HCT116 (cell line): ENCODE measurements around the gene SPTBN4. TPM values are rescaled to one million over a fixed set of nuclear protein-coding genes. Genes with fewer than 3 reads are reported as not detected.
A peak's percentile ranks its signal among the peaks of the same experiment; 100 is the strongest.

Experiments used
- ATAC-seq: fragments of 200-7000 bp; cut with Tn5 transposase; 2 replicates; pipeline ENCODE4 v1.9.1; 2020; ENCODE audit warnings: mild to moderate bottlenecking, moderate library complexity
- BruUV-seq: library from RNA; stranded (reverse); fragments of 400-500 nt; replicated peaks from 2 replicates; lab custom pipeline; 2021; lab: Mats Ljungman, UMichigan
- CTCF ChIA-PET: fragments of 300-600 bp; sonication (Branson Sonifier 250); formaldehyde crosslinking; loops from one replicate; lab custom pipeline; 2021; ENCODE audit warnings: antibody characterized with exemption; lab: Charles Lee
- POLR2A ChIA-PET: fragments of 300-600, 350-600 bp; sonication (Branson Sonifier 250); formaldehyde crosslinking; loops from one replicate; lab custom pipeline; 2021; ENCODE audit warnings: antibody characterized with exemption; lab: Charles Lee
- RAD21 ChIA-PET, 2 experiments: fragments of 300-600 bp; sonication (Branson Sonifier 250); formaldehyde crosslinking; loops; one replicate each; lab custom pipeline; 2023; ENCODE audit warnings: low total read pairs in 2 of 2; ENCODE audit not compliant: uncharacterized antibody in 2 of 2, unreplicated experiment in 2 of 2, low non-redundant PET in 1 of 2; lab: Charles Lee
- DNase-seq: peaks from one replicate; pipeline ENCODE4 v3.0.0-alpha.2; 2010; ENCODE audit warnings: low read depth, low spot score
- H2AFZ ChIP-seq: fragments of 200-600 bp; shearing (Covaris generic), sonication (generic); 2 replicates; pipeline ENCODE4 v1.6.1; 2017; ENCODE audit warnings: low read depth, mixed run types, mixed read lengths, antibody characterized with exemption, low read length; ENCODE audit not compliant: poor library complexity, severe bottlenecking
- H3K27ac ChIP-seq: 2 replicates; pipeline ENCODE4 v1.5.1; 2012; ENCODE audit warnings: low read depth, low read length
- H3K27me3 ChIP-seq: fragments of 200-600 bp; sonication (generic); 2 replicates; pipeline ENCODE4 v1.6.1; 2016; ENCODE audit warnings: mixed run types, low read length, mixed read lengths; ENCODE audit not compliant: insufficient read depth
- H3K36me3 ChIP-seq, 2 experiments: fragments of 200-500 bp in 1 of 2; fragments of 200-600 bp in 1 of 2; sonication (Bioruptor generic) in 1 of 2; sonication (generic) in 1 of 2; 2 replicates each; pipeline versions ENCODE4 v1.5.1 to v1.6.1; 2014 to 2016; ENCODE audit warnings: low read length in 2 of 2, inconsistent platforms in 1 of 2, mixed read lengths in 1 of 2, mixed run types in 1 of 2; ENCODE audit not compliant: insufficient read depth in 2 of 2, control insufficient read depth in 1 of 2
- H3K4me1 ChIP-seq, 2 experiments: fragments of 200-600 bp in 1 of 2; sonication (generic) in 1 of 2; 2 replicates each; pipeline versions ENCODE4 v1.5.1 to v1.6.1; 2012 to 2017; ENCODE audit warnings: low read length in 2 of 2, inconsistent platforms in 1 of 2, mild to moderate bottlenecking in 1 of 2, mixed read lengths in 1 of 2, mixed run types in 1 of 2, moderate library complexity in 1 of 2; ENCODE audit not compliant: insufficient read depth in 2 of 2, control insufficient read depth in 1 of 2
- H3K4me2 ChIP-seq: fragments of 200-600 bp; sonication (generic); 2 replicates; pipeline ENCODE4 v1.6.1; 2017; ENCODE audit warnings: mixed run types, low read length, mixed read lengths
- H3K4me3 ChIP-seq, 2 experiments: fragments of 200-600 bp in 1 of 2; sonication (generic) in 1 of 2; replicated peaks in 1 of 2; 2 replicates each; pipeline ENCODE4 v1.5.1; 2011 to 2016; ENCODE audit warnings: low read length in 2 of 2, control low read depth in 1 of 2, low read depth in 1 of 2, mild to moderate bottlenecking in 1 of 2, mixed read lengths in 1 of 2, mixed run types in 1 of 2
- H3K79me2 ChIP-seq: fragments of 200-600 bp; sonication (generic); 2 replicates; pipeline ENCODE4 v1.6.1; 2017; ENCODE audit warnings: mild to moderate bottlenecking, mixed run types, low read length, moderate library complexity, mixed read lengths; ENCODE audit not compliant: insufficient read depth
- H3K9ac ChIP-seq: fragments of 200-600 bp; sonication (generic); 2 replicates; pipeline ENCODE4 v1.6.1; 2016; ENCODE audit warnings: low read length, mixed read lengths
- H3K9me2 ChIP-seq: fragments of 200-600 bp; sonication (generic), shearing (Covaris generic); 2 replicates; pipeline ENCODE4 v1.6.1; 2017; ENCODE audit warnings: mixed run types, mild to moderate bottlenecking, moderate library complexity; ENCODE audit not compliant: insufficient read depth
- H3K9me3 ChIP-seq, 2 experiments: fragments of 200-500 bp in 1 of 2; fragments of 200-600 bp in 1 of 2; sonication (Bioruptor generic) in 1 of 2; sonication (generic) in 1 of 2; 2 replicates each; pipeline ENCODE4 v1.6.1; 2014 to 2017; ENCODE audit warnings: low read length in 2 of 2, mixed read lengths in 2 of 2, inconsistent platforms in 1 of 2, low read depth in 1 of 2, mild to moderate bottlenecking in 1 of 2, mixed run types in 1 of 2, moderate library complexity in 1 of 2; ENCODE audit not compliant: control insufficient read depth in 1 of 2, insufficient read depth in 1 of 2
- H4K20me1 ChIP-seq: fragments of 200-600 bp; sonication (generic), shearing (Covaris generic); 2 replicates; pipeline ENCODE4 v1.6.1; 2017; ENCODE audit warnings: mixed run types, mild to moderate bottlenecking, moderate library complexity; ENCODE audit not compliant: insufficient read depth
- CEBPB ChIP-seq: IDR thresholded peaks from 2 replicates; pipeline ENCODE4 v1.6.1; 2012; ENCODE audit warnings: low read depth
- ELF1 ChIP-seq: IDR thresholded peaks from 2 replicates; pipeline ENCODE4 v1.6.1; 2012; ENCODE audit warnings: low read depth, borderline replicate concordance
- EZH2 ChIP-seq: fragments of 200-600 bp; sonication (generic); IDR thresholded peaks from 2 replicates; pipeline ENCODE4 v1.6.1; 2017; ENCODE audit warnings: antibody characterized with exemption, mixed run types
- EZH2phosphoT487 ChIP-seq: fragments of 200-600 bp; IDR thresholded peaks from 2 replicates; pipeline ENCODE4 v1.6.1; 2018; ENCODE audit warnings: antibody characterized with exemption, borderline replicate concordance
- JUND ChIP-seq: IDR thresholded peaks from 2 replicates; pipeline ENCODE4 v1.6.1; 2012
- SIN3A ChIP-seq: IDR thresholded peaks from 2 replicates; pipeline ENCODE4 v1.6.1; 2012; ENCODE audit warnings: low read depth
- SP1 ChIP-seq: IDR thresholded peaks from 2 replicates; pipeline ENCODE4 v1.6.1; 2012; ENCODE audit warnings: low read depth
- TCF7L2 ChIP-seq: IDR thresholded peaks from 2 replicates; pipeline ENCODE4 v1.7.0; 2011; ENCODE audit warnings: borderline replicate concordance, inconsistent platforms; ENCODE audit not compliant: insufficient read depth, insufficient read length; ENCODE audit errors: extremely low read depth
- intact Hi-C: fragments of 100-400 bp; cut with micrococcal nuclease; formaldehyde crosslinking; loops from 2 replicates; pipeline ENCODE4 v1.10.0; 2022
- total RNA-seq: library from RNA; stranded (reverse); gene quantifications from one replicate; pipeline ENCODE4 v1.2.1, GENCODE V29; 2021; ENCODE audit not compliant: unreplicated experiment
- TF ChIP-seq, protein P1 (sequence below): IDR thresholded peaks from 2 replicates; pipeline ENCODE4 v1.6.1; 2012; ENCODE audit warnings: low read depth
- TF ChIP-seq, protein P2 (sequence below): IDR thresholded peaks from 2 replicates; pipeline ENCODE4 v1.6.1; 2012

Gene SPTBN4
- total RNA-seq, 1 experiment from 2014 or later, result 4.6 TPM

DNA sequence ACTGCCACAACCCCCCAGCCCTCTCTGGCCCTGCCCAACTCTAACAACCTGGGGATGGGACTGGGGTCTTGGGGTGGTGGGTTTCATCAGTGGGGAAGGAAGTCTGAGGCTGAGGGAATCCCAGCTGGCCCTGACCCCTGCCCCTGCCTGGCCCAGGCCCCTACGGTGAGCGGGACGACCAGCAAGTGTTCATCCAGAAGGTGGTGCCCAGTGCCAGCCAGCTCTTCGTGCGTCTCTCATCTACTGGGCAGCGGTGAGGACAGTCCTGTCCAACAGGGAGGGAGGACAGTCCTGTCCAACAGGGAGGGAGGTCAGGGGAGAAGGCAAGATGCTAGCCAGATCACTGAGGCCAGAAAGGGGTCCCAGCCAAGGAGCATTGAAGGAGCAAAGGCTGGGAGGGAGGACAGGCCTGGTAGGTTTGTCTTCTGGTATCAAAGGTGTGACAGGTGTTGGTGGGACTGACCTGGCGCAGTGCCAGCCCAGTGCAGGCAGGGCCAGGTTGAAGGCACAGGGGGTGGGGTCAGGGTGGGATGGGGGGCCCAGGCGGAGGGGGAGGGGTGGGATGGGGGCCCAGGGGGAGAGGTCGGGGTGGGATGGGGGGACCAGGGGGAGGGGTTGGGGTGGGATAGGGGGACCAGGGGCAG is 122.2 kb downstream of the SPTBN4 start:
- DNase-seq (no peak), ATAC-seq (no peak)
- Histone ChIP-seq H3K4me3 (no peak overlapping the region), H3K9me2 (no peaks in the 10 kb centered on the region), H3K79me2 (no peaks in the 10 kb centered on the region), H3K4me1 (peaks cover 15 to 31% of the 10 kb centered on the region in 2 experiments), H3K4me2 (peak overlapping the region; percentile 59), H3K9ac (peak overlapping the region; percentile 52), H2AFZ (no peak overlapping the region), H3K27ac (peak overlapping the region; percentile 50), H3K27me3 (no peaks in the 10 kb centered on the region), H3K36me3 (peaks cover 6 to 10% of the 10 kb centered on the region in 2 experiments; a peak in 2 of 4 replicates), H3K9me3 (no peaks in the 10 kb centered on the region), H4K20me1 (no peaks in the 10 kb centered on the region)
- TF ChIP-seq EZH2phosphoT487, result no peak
- no peak for TF ChIP-seq JUND
- TF ChIP-seq, protein P1, sequence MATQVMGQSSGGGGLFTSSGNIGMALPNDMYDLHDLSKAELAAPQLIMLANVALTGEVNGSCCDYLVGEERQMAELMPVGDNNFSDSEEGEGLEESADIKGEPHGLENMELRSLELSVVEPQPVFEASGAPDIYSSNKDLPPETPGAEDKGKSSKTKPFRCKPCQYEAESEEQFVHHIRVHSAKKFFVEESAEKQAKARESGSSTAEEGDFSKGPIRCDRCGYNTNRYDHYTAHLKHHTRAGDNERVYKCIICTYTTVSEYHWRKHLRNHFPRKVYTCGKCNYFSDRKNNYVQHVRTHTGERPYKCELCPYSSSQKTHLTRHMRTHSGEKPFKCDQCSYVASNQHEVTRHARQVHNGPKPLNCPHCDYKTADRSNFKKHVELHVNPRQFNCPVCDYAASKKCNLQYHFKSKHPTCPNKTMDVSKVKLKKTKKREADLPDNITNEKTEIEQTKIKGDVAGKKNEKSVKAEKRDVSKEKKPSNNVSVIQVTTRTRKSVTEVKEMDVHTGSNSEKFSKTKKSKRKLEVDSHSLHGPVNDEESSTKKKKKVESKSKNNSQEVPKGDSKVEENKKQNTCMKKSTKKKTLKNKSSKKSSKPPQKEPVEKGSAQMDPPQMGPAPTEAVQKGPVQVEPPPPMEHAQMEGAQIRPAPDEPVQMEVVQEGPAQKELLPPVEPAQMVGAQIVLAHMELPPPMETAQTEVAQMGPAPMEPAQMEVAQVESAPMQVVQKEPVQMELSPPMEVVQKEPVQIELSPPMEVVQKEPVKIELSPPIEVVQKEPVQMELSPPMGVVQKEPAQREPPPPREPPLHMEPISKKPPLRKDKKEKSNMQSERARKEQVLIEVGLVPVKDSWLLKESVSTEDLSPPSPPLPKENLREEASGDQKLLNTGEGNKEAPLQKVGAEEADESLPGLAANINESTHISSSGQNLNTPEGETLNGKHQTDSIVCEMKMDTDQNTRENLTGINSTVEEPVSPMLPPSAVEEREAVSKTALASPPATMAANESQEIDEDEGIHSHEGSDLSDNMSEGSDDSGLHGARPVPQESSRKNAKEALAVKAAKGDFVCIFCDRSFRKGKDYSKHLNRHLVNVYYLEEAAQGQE, result no peak
- TF ChIP-seq SP1, result no peak
- TF ChIP-seq ELF1, result no peak
- TF ChIP-seq EZH2, result no peak
- TF ChIP-seq CEBPB, result no peak
- no peak for TF ChIP-seq TCF7L2
- TF ChIP-seq, protein P2, sequence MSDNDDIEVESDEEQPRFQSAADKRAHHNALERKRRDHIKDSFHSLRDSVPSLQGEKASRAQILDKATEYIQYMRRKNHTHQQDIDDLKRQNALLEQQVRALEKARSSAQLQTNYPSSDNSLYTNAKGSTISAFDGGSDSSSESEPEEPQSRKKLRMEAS, result no peak
- TF ChIP-seq SIN3A, result no peak
- BruUV-seq, result no TSS peak
- ChIA-PET POLR2A (no interaction called here), RAD21 (no interaction called here), CTCF (no interaction called here)
- intact Hi-C loops, result no loop called here
